HG02642 (cell line): ENCODE measurements around the gene SSH2.
"Not testable (repeated sequence)": the region's sequence is repeated elsewhere in the genome, so short reads cannot be mapped to it uniquely, and the experiment has no call there.

Source experiments
- ATAC-seq: cut with Tn5 transposase; IDR thresholded peaks from one replicate; pipeline ENCODE4 v1.9.1; 2021; ENCODE audit warnings: mild to moderate bottlenecking; ENCODE audit not compliant: unreplicated experiment, poor library complexity

Gene SSH2

DNA sequence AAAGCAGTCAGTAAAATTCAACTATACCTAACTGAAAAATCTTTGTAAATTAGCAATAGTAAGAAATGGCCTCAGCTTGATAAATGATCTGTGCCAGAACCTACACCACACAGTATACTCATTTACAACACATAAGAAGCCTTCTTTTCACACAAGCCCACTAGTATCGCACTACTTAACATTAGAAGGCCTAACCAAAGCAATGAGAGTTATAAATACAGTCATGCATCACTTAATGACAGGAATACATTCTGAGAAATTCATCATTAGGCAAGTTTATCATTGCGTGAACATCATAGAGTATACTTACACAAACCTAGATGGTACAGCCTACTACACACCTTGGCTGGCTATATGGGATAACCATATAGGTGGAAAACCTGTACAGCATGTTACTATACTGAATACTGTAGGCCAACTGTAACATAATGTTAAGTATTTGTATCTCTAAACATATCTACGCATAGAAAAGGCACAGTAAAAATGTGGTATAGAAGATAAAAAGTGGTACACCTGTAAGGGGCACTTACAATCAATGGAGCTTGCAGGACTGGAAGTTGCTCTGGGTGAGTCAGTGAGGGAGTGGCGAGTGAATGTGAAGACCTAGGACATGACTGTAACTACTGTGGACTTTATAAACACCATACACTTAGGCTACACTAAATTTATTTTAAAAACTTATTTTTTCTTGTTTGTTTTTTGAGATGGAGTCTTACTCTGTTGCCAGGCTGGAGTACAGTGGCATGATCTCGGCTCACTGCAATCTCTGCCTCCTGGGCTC lies 180.8 kb downstream of the SSH2 start:
- ATAC-seq, result no peak

- no peak for ATAC-seq
Observed at GRCh38 chr17:29748400-29748799, 181.6 kb downstream of the SSH2 start.

DNA sequence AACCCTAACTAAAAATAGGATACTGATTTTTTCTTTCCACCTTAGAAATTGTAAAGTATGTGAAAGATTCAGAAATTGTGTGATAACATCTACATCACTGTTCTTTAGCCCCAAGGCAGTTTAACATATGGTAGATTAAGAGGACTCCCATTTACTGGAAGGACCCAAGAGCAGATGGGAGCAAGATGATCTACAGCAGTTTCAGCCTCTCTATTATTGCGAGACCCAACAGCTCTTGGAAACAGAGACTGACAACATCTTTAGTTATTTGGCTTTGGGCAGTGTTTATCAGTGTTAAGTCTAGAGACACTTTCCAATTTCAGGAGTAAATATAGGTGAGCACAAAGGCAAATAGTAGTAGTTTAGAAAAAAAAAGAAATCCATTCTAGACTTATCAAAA lies 182.4 kb downstream of the SSH2 start:
- ATAC-seq, result no peak

GRCh38 chr17:29746669-29747068 lies 183.4 kb downstream of the SSH2 start:
- ATAC-seq, result no peak

- no peak for ATAC-seq
Observed at GRCh38 chr17:29744121-29744520, 185.9 kb downstream of the SSH2 start.

DNA sequence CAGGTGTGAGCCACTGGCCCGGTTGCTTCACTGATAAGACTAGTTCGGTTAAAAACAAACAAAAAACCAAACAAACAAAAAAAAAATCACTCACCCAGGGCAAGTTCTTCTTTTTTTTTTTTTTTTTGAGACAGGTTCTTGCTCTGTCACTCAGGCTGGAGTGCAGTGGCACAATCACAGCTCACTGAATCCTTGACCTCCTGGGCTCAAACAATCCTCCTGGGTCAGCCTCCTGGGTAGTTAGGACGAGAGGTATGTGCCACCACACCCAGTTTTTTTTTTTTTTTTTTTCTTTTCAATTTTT lies 187.9 kb downstream of the SSH2 start:
- ATAC-seq, result no peak

- ATAC-seq, result no peak
Observed at GRCh38 chr17:29740017-29740416, 190.0 kb downstream of the SSH2 start.

DNA sequence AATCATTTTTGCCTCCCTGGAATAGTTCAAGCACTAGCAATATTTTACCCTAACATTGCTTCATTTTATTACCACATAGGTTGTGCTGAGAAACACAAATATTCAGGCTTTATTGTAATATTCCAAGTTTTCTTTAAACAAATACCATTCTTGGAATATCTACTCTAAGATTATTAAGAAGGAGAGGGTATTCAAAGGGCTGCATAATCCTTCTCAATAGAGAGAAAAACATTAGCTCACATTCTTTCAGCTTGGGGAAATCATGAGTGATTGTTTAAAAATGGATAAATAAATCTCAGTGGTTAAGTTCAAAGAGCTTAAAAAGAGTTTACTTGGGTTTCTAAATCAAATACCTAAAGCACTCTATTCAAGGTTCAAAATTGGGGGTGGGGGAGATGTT lies 195.4 kb downstream of the SSH2 start:
- ATAC-seq, result no peak

DNA sequence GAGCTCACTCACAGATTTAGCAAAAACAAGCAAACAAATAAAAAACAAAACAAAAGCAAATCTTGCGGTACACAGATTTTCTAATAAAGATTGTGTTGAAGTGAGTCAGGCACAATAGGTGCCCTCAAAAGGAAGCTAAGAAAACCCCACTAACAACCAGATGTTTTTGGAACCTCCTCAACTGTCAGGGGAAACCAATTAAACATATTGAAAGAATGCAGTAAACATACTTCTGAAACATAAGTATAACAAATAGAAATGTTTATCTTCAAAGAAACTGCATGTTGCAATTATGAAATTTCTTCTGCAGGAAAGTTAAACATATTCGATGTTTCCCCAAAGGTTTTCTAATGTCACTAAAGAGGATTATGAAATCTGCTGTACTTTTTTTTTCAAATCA lies 196.9 kb downstream of the SSH2 start:
- ATAC-seq, result no peak

DNA sequence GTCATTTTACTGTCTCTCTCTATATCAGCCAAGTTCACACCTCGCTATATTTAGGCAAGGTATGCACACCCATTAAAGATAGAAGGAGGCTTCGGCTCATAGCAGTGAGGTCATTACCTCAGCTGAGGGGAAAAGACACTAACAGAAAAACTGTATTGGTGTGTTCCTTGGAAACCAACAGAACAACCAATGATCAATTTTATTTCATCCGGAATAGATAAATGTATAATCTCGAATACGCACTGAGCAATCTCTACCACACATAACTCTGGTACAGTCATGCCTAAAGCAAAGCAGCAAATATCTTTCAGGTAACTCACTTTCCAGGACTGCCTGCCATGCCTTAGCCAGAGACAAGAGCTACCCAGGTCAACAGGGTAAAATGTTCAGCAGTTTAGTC lies 197.4 kb downstream of the SSH2 start:
- ATAC-seq, result no peak

DNA sequence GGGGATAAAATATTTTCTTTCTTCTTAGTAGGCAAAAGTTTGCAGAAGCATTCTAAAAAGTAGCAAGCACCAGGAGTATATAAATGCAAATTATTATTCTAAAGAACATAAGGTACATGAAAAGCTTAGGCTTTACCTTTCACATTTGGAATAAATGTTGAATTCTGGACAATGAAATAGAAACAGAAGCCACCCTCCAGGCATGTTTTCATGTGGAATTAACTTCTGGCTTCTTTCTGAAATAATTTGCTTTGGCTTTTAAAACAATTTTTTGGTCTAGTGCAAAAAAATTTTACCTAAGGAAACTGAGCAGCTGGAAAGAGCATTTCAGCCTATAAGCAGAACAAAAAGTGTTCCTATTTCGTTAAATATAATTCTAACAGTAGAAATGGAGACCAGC lies 197.8 kb downstream of the SSH2 start:
- no peak for ATAC-seq

DNA sequence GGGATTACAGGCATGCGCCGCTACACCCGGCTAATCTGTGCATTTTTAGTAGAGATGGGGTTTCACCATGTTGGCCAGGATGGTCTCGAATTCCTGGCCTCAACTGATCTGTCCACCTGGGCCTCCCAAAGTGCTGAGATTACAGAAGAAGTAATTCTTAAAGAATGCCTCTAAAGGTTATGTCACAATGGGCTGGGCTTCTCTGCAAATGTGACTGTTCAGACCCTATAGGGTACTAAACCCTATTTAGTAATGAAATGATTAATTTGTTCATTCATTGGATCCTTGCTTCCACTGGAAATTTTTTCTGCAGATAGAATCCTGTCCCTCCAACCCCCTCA lies 198.5 kb downstream of the SSH2 start:
- ATAC-seq, result no peak

GRCh38 chr17:29728490-29728889 lies 201.5 kb downstream of the SSH2 start:
- ATAC-seq, result no peak

- no peak for ATAC-seq
Observed at GRCh38 chr17:29726715-29727252, 203.2 kb downstream of the SSH2 start.

DNA sequence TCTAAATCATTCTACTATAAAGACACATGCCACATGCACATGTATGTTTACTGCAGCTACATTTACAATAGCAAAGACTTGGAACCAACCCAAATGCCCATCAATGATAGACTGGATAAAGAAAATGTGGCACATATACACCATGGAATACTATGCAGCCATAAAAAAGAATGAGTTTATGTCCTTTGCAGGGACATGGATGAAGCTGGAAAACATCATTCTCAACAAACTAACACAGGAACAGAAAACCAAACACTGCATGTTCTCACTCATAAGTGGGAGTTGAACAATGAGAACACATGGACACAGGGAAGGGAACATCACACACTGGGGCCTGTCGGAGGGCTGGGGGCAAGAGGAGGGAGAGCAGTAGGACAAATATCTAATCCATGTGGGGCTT lies 204.6 kb downstream of the SSH2 start:
- not testable (repeated sequence) for ATAC-seq

DNA sequence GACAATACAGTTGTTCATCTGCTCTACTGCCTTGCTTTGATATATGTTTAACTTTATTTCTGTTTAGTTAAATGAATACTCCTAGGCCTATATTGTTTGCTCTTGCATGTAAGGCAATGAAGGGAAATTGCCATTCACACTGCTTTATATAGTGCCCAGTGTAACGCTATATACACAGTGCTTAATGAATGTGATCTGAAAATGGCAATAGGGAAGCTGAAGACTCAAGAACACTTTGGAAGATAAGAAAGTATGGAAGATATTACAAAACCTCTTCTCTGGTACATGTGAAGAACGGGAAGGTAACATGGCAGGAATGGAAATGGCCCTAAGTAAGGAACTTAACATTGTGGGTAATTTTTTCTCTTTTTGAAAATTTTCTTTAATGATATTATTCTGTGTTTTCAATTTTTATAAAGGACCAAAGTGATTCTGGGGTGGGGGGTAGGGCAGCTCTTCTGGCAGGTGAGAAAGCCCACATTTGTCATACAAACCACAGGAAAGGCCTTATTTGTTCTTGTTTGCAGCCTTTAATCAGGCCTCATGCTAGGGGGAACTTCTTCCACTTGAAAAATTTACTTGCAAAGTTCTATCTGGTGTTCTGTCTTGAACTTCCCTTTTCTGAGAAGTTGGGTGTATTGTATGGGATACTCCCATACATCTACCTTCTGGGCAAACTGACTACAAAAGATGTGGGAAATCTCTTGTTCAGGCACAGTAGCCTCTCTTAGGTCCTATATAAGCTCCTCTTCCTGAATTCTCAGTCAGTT lies 206.6 kb downstream of the SSH2 start:
- no peak for ATAC-seq

GRCh38 chr17:29722411-29723198 lies 207.4 kb downstream of the SSH2 start:
- peak; percentile 78 for ATAC-seq

DNA sequence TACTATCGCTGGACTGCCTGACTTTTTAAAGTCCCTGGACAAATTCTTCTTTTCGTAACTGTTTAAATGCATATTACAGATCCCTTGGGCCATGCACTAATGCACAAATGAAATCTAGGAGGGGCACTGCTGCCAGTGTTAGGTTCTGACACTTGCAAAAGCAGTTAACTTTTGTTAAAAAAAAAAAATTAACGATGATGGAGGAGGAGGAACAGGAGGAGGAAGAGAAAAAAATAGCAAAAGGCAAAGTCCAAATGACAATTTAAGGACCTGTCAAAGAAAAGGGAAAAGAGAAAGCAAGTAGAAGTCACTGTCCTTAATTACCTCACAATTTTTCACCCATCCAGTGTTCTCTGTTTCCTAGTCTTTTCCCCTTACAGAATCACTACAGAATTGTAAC lies 209.5 kb downstream of the SSH2 start:
- ATAC-seq, result no peak

GRCh38 chr17:29719469-29719868 lies 210.6 kb downstream of the SSH2 start:
- ATAC-seq, result no peak

DNA sequence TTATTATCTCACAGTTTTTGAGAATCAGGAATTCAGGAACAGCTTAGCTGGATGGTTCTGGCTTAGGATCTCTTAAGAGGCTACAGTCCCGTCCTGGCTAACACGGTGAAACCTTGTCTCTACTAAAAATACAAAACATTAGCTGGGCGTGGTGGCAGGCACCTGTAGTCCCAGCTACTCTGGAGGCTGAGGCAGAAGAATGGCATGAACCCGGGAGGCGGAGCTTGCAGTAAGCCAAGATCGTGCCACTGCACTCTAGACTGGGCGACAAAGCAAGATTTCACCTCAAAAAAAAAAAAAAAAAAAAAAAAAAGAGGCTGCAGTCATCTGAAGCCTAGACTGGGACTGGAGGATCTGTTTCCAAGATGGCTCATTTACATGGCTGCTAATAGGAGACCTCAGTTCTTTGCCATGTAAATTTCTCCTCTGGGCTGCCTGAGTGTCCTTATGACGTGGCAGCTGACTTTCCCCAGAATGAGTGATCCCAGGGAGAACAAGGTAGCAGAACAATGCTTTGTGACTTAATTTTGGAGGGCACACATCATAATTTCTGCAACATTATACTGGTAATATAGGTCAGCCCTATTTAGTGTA lies 211.5 kb downstream of the SSH2 start:
- ATAC-seq, result no peak

GRCh38 chr17:29717817-29718216 lies 212.2 kb downstream of the SSH2 start:
- ATAC-seq, result no peak
